Loucy (cell line): Measurements from ENCODE around the gene SHISAL1.

Source experiments
- EZH2phosphoT487 ChIP-seq: fragments of 200-600 bp; IDR thresholded peaks from 2 replicates; pipeline ENCODE4 v1.6.1; 2018; ENCODE audit warnings: antibody characterized with exemption, mild to moderate bottlenecking, moderate library complexity, borderline replicate concordance
- TF ChIP-seq, protein P1 (sequence below): fragments of 200-600 bp; sonication (generic); conservative IDR thresholded peaks from 2 replicates; pipeline ENCODE4 v1.5.1; 2014; ENCODE audit warnings: mild to moderate bottlenecking, antibody characterized with exemption, low read length

DNA sequence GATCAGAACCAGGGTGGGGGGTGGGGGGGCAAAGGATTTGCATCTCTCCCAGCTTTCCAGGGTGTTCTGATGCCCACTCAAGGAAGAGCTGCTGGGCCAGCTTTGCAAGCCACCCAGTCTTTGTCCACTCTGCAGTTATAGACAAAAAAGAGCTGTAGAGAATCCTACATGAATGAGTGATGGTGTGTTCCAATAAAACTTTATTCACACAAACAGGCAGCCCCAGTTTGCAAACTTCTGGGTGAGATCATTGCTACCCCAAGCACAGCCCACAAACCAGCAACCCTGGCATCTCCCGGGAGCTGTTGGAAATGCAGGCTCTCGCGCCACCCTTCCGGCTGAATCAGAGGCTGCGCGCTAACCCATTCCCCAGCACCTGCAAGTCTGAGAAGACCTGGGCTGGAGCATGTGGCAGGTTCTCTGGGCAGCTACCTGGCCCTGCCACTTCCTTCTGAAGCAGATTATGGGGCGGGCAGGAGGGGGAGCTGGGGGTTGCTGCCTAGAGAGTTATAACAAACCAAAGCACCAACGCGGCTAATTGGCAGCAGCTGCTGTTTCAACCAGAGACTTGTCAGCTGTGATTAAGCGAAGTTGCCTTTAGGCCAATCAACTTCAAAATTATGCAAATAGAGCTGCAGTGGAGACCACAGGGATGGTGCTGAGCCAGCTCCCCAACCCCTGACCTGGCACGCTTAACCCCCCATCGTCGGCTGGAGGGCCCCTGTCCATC lies 3.8 kb upstream of the SHISAL1 start:
- TF ChIP-seq, protein P1, sequence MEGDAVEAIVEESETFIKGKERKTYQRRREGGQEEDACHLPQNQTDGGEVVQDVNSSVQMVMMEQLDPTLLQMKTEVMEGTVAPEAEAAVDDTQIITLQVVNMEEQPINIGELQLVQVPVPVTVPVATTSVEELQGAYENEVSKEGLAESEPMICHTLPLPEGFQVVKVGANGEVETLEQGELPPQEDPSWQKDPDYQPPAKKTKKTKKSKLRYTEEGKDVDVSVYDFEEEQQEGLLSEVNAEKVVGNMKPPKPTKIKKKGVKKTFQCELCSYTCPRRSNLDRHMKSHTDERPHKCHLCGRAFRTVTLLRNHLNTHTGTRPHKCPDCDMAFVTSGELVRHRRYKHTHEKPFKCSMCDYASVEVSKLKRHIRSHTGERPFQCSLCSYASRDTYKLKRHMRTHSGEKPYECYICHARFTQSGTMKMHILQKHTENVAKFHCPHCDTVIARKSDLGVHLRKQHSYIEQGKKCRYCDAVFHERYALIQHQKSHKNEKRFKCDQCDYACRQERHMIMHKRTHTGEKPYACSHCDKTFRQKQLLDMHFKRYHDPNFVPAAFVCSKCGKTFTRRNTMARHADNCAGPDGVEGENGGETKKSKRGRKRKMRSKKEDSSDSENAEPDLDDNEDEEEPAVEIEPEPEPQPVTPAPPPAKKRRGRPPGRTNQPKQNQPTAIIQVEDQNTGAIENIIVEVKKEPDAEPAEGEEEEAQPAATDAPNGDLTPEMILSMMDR: no peak
- no peak for TF ChIP-seq EZH2phosphoT487
